Measurements from ENCODE around the gene CRACR2B. TPM values are rescaled to one million over a fixed set of nuclear protein-coding genes. Genes with fewer than 3 reads are reported as not detected.
A peak's percentile ranks its signal among the peaks of the same experiment; 100 is the strongest.

Gene CRACR2B
- total and polyA plus RNA-seq, 10 of the 15 experiments (the other 5 are each of a cell fraction or from before 2014, with no cell fraction given): 0.10 to 33.7 (median 12.7) TPM

DNA sequence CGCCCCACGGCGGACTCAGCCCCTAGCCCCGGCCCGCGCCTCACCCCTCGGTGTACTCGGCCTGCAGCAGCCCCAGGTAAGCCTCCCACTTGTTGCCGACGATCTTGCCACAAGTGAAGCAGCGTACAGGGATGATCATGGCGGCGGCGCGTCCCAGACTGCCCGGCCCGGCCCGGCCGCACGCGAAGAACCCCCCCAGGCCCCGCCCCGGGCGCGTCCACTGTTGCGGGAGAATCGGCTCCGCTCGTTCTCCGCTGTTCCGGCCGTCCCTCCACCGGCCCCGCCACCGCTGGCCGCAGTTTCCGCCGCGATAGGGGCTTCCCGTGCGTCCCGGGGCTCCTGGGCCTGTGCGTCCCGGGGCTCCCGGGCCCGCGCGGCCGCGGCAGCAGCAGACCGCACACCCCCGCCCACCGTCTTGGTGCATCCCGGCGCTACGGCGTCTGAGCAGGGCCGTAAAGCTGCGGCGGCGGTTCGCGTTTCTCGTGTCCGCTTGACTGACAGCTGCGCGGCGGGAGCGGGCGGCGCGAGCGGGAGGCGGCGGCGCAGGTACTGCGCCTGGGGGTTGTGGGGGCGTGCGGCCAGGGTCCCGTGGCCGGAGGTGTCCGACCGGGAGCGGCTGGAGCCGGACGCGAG lies 14.8 kb downstream of the CRACR2B start, which contains the start of the genes POLR2L and TSPAN4:
Gene POLR2L (minus strand): TSS at position 160 of the 633 bp plus-strand sequence. CDS start 21 bp downstream, at position 139.
Gene TSPAN4 (plus strand): TSS at position 483 of the 633 bp plus-strand sequence. CDS start 7,453 bp downstream, outside the sequence.
- DNase-seq (ENCODE audit: low read depth, low spot score): no peak
- no TSS peak for BruUV-seq (replicated peaks)
- 1% methylated on average over 73 of the region's 87 CpGs for WGBS (ENCODE audit: insufficient coverage, insufficient replicate concordance, low lambda C conversion rate, missing lambda C conversion rate)
- peaks cover 20% of the 10 kb centered on the region for H3K79me2 ChIP-seq (ENCODE audit: control insufficient read depth, insufficient read depth, low read length)
- RAD21 ChIA-PET (ENCODE audit: unreplicated experiment): interaction anchor here (1.1 to 1.7 kb wide), 3 partner anchors 8 to 33 kb away, joined by 3 to 9 read pairs (median 8); partner anchors contain the start of genes CD151 and RPLP2
- in situ Hi-C loops (cut with MboI): loop anchor here (10.0 kb wide), 2 partner anchors 212 to 1012 kb away; partner anchors contain the start of gene LSP1
- H3K4me2 ChIP-seq (ENCODE audit: control insufficient read depth, insufficient read depth): peak within 1 kb of the TSS; percentile 95
- intact Hi-C loops (cut with micrococcal nuclease; ENCODE audit: unreplicated experiment): loop anchor here (5.0 kb wide), 1 partner anchor 70 kb away; the partner anchor contains the start of gene CHID1
- H3K9me3 ChIP-seq (replicated peaks; ENCODE audit: control insufficient read depth, insufficient read depth, low read length): no peaks in the 10 kb centered on the region
- SMC1A ChIA-PET (ENCODE audit: uncharacterized antibody, unreplicated experiment): interaction anchor here (1.4 kb wide), 2 partner anchors 22 to 86 kb away, joined by 4 to 5 read pairs; no protein-coding TSS in a partner anchor
- H3K27ac ChIP-seq (ENCODE audit: control insufficient read depth, insufficient read depth): peak within 1 kb of the TSS; percentile 90
- no peaks in the 10 kb centered on the region; the same call in 1 of the 2 replicates for H4K20me1 ChIP-seq (ENCODE audit: control insufficient read depth, insufficient read depth)
- CTCF ChIA-PET: interaction anchor here (0.9 to 1.4 kb wide), 2 partner anchors 23 to 45 kb away, joined by 4 read pairs; partner anchors contain the start of gene PNPLA2
- H3K27me3 ChIP-seq (replicated peaks in 1 of 2; ENCODE audit: control insufficient read depth in 2 of 2, insufficient read depth in 2 of 2, low read length in 1 of 2): no peaks in the 10 kb centered on the region
- peak within 1 kb of the TSS; percentile 91 for H3K9ac ChIP-seq (ENCODE audit: control insufficient read depth, insufficient read depth, low read length)
- H3K36me3 ChIP-seq (ENCODE audit: control insufficient read depth in 2 of 2, insufficient read depth in 2 of 2, low read length in 1 of 2): peaks cover 0 to 21% of the 10 kb centered on the region in 2 experiments; a peak in 2 of 4 replicates
- H3K4me1 ChIP-seq (ENCODE audit: control insufficient read depth, insufficient read depth, low read length): peaks cover 15% of the 10 kb centered on the region
- POLR2A ChIA-PET: interaction anchor here (0.9 to 4.0 kb wide), 7 partner anchors 7 to 149 kb away, joined by 3 to 21 read pairs (median 5); partner anchors contain the start of gene RPLP2
- peak; percentile 76 for ATAC-seq
- FAIRE-seq: peak; percentile 68
- peak within 1 kb of the TSS; percentile 96 for H3K4me3 ChIP-seq
- H2AFZ ChIP-seq (ENCODE audit: control insufficient read depth, low read depth, low read length): peak within 1 kb of the TSS; percentile 98
- TF ChIP-seq YY1 (IDR thresholded peaks at IDR 0.05; ENCODE audit: low read depth, low read length) (peak; percentile 94), EP300 (IDR thresholded peaks at IDR 0.05; ENCODE audit: borderline replicate concordance in 1 of 2, control insufficient read depth in 1 of 2, low read depth in 2 of 2, low read length in 2 of 2) (0 out of 4 replicates have a peak, but pooled peaks of 1 of the 2 experiments have one; percentile 10), DPF2 (IDR thresholded peaks at IDR 0.05) (peak; percentile 97), SP1 (IDR thresholded peaks at IDR 0.05; ENCODE audit: low read depth, low read length) (peak; percentile 78), GATAD2B (conservative IDR thresholded peaks at IDR 0.05; ENCODE audit: low read depth) (peak; percentile 91), TARDBP (IDR thresholded peaks at IDR 0.05; ENCODE audit: borderline replicate concordance) (no peak), SREBF2 (IDR thresholded peaks at IDR 0.05; ENCODE audit: low read length) (no peak), MEF2A (IDR thresholded peaks at IDR 0.05; ENCODE audit: insufficient read depth, low read depth, low read length) (no peak), RB1 (IDR thresholded peaks at IDR 0.05; ENCODE audit: borderline replicate concordance) (peak; percentile 98; the same call in 1 of the 2 replicates), ZNF217 (IDR thresholded peaks at IDR 0.05) (peak; percentile 74; the same call in 1 of the 2 replicates)
- TF ChIP-seq, protein P1, sequence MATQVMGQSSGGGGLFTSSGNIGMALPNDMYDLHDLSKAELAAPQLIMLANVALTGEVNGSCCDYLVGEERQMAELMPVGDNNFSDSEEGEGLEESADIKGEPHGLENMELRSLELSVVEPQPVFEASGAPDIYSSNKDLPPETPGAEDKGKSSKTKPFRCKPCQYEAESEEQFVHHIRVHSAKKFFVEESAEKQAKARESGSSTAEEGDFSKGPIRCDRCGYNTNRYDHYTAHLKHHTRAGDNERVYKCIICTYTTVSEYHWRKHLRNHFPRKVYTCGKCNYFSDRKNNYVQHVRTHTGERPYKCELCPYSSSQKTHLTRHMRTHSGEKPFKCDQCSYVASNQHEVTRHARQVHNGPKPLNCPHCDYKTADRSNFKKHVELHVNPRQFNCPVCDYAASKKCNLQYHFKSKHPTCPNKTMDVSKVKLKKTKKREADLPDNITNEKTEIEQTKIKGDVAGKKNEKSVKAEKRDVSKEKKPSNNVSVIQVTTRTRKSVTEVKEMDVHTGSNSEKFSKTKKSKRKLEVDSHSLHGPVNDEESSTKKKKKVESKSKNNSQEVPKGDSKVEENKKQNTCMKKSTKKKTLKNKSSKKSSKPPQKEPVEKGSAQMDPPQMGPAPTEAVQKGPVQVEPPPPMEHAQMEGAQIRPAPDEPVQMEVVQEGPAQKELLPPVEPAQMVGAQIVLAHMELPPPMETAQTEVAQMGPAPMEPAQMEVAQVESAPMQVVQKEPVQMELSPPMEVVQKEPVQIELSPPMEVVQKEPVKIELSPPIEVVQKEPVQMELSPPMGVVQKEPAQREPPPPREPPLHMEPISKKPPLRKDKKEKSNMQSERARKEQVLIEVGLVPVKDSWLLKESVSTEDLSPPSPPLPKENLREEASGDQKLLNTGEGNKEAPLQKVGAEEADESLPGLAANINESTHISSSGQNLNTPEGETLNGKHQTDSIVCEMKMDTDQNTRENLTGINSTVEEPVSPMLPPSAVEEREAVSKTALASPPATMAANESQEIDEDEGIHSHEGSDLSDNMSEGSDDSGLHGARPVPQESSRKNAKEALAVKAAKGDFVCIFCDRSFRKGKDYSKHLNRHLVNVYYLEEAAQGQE (IDR thresholded peaks at IDR 0.05; ENCODE audit: low read depth, low read length): no peak
- TF ChIP-seq, protein P2, sequence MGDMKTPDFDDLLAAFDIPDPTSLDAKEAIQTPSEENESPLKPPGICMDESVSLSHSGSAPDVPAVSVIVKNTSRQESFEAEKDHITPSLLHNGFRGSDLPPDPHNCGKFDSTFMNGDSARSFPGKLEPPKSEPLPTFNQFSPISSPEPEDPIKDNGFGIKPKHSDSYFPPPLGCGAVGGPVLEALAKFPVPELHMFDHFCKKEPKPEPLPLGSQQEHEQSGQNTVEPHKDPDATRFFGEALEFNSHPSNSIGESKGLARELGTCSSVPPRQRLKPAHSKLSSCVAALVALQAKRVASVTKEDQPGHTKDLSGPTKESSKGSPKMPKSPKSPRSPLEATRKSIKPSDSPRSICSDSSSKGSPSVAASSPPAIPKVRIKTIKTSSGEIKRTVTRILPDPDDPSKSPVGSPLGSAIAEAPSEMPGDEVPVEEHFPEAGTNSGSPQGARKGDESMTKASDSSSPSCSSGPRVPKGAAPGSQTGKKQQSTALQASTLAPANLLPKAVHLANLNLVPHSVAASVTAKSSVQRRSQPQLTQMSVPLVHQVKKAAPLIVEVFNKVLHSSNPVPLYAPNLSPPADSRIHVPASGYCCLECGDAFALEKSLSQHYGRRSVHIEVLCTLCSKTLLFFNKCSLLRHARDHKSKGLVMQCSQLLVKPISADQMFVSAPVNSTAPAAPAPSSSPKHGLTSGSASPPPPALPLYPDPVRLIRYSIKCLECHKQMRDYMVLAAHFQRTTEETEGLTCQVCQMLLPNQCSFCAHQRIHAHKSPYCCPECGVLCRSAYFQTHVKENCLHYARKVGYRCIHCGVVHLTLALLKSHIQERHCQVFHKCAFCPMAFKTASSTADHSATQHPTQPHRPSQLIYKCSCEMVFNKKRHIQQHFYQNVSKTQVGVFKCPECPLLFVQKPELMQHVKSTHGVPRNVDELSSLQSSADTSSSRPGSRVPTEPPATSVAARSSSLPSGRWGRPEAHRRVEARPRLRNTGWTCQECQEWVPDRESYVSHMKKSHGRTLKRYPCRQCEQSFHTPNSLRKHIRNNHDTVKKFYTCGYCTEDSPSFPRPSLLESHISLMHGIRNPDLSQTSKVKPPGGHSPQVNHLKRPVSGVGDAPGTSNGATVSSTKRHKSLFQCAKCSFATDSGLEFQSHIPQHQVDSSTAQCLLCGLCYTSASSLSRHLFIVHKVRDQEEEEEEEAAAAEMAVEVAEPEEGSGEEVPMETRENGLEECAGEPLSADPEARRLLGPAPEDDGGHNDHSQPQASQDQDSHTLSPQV (IDR thresholded peaks at IDR 0.05): no peak
